SK-N-SH treated with all-trans-retinoic acid at 6 μM for 48 hours (cell line): ENCODE data around the gene PPP3CA.

Experiments
- ATAC-seq: fragments of 200-7000 bp; cut with Tn5 transposase; 3 replicates; pipeline ENCODE4 v1.9.1; 2020; ENCODE audit warnings: mild to moderate bottlenecking, moderate library complexity
- ARNTL ChIP-seq: fragments of 450-650 bp; formaldehyde crosslinking; IDR thresholded peaks from 2 replicates; pipeline ENCODE4 v1.5.0; 2020; ENCODE audit warnings: low read depth, mild to moderate bottlenecking, moderate library complexity, borderline replicate concordance
- BACH2 ChIP-seq: fragments of 250-450 bp; sonication (Bioruptor Pico); IDR thresholded peaks from 2 replicates; pipeline ENCODE4 v1.9.0; 2021; ENCODE audit warnings: mild to moderate bottlenecking, borderline replicate concordance
- CREB5 ChIP-seq: fragments of 250-450 bp; sonication (Bioruptor Pico); IDR thresholded peaks from 2 replicates; pipeline ENCODE4 v1.5.1; 2020; ENCODE audit warnings: low read depth, mild to moderate bottlenecking, moderate library complexity
- CSDC2 ChIP-seq: fragments of 250-450 bp; sonication (Bioruptor Pico); IDR thresholded peaks from 2 replicates; pipeline ENCODE4 v1.5.0; 2020; ENCODE audit warnings: mild to moderate bottlenecking, moderate library complexity
- ESRRG ChIP-seq: fragments of 250-450 bp; sonication (Bioruptor Pico); IDR thresholded peaks from 2 replicates; pipeline ENCODE4 v1.6.1; 2021; ENCODE audit warnings: mild to moderate bottlenecking
- GLIS3 ChIP-seq: fragments of 250-450 bp; sonication (Bioruptor Pico); IDR thresholded peaks from 2 replicates; pipeline ENCODE4 v1.5.0; 2020; ENCODE audit warnings: mild to moderate bottlenecking, moderate library complexity
- ISL1 ChIP-seq: fragments of 250-450 bp; sonication (Bioruptor Pico); IDR thresholded peaks from 2 replicates; pipeline ENCODE4 v2.1.2; 2022; ENCODE audit warnings: mild to moderate bottlenecking, moderate library complexity
- POU6F1 ChIP-seq: fragments of 250-450 bp; sonication (Bioruptor Pico); IDR thresholded peaks from 2 replicates; pipeline ENCODE4 v1.8.0; 2021; ENCODE audit warnings: low read depth, mild to moderate bottlenecking, moderate library complexity, borderline replicate concordance
- PPARA ChIP-seq: fragments of 250-450 bp; sonication (Bioruptor Pico); IDR thresholded peaks from 2 replicates; pipeline ENCODE4 v1.5.0; 2020; ENCODE audit warnings: mild to moderate bottlenecking, borderline replicate concordance
- RARB ChIP-seq: fragments of 250-450 bp; sonication (Bioruptor Pico); IDR thresholded peaks from 2 replicates; pipeline ENCODE4 v1.8.0; 2021; ENCODE audit warnings: mild to moderate bottlenecking, moderate library complexity
- TCF4 ChIP-seq: fragments of 250-450 bp; sonication (Bioruptor Pico); IDR thresholded peaks from 2 replicates; pipeline ENCODE4 v1.8.0; 2021; ENCODE audit warnings: mild to moderate bottlenecking, moderate library complexity, borderline replicate concordance
- TOX ChIP-seq: fragments of 250-450 bp; sonication (Bioruptor Pico); IDR thresholded peaks from 2 replicates; pipeline ENCODE4 v1.8.0; 2021; ENCODE audit warnings: mild to moderate bottlenecking, moderate library complexity, borderline replicate concordance
- TSHZ2 ChIP-seq: fragments of 250-450 bp; sonication (Bioruptor Pico); IDR thresholded peaks from 2 replicates; pipeline ENCODE4 v1.5.0; 2020; ENCODE audit warnings: mild to moderate bottlenecking, moderate library complexity
- ZC3H10 ChIP-seq: fragments of 250-450 bp; sonication (Bioruptor Pico); IDR thresholded peaks from 2 replicates; pipeline ENCODE4 v1.5.1; 2021; ENCODE audit warnings: mild to moderate bottlenecking, moderate library complexity
- ZFP3 ChIP-seq: fragments of 250-450 bp; sonication (Bioruptor Pico); IDR thresholded peaks from 2 replicates; pipeline ENCODE4 v1.5.0; 2020; ENCODE audit warnings: mild to moderate bottlenecking, moderate library complexity
- ZFP30 ChIP-seq: fragments of 450-650 bp; formaldehyde crosslinking; IDR thresholded peaks from 2 replicates; pipeline ENCODE4 v1.5.0; 2022; ENCODE audit warnings: mild to moderate bottlenecking, moderate library complexity
- ZNF565 ChIP-seq: fragments of 450-650 bp; formaldehyde crosslinking; conservative IDR thresholded peaks from 2 replicates; pipeline ENCODE4 v1.5.0; 2020; ENCODE audit warnings: low read depth, mild to moderate bottlenecking, moderate library complexity
- ZNF70 ChIP-seq: fragments of 450-650 bp; formaldehyde crosslinking; IDR thresholded peaks from 2 replicates; pipeline ENCODE4 v1.5.0; 2020; ENCODE audit warnings: mild to moderate bottlenecking, moderate library complexity
- ZNF8 ChIP-seq: fragments of 450-650 bp; formaldehyde crosslinking; IDR thresholded peaks from 2 replicates; pipeline ENCODE4 v1.5.0; 2020; ENCODE audit warnings: mild to moderate bottlenecking, moderate library complexity

Gene PPP3CA

GRCh38 chr4:101020956-101021355 is 326.4 kb downstream of the PPP3CA start:
- TF ChIP-seq ZNF70 (CRISPR knock-in tag) (no peak), ZC3H10 (no peak), ZFP3 (CRISPR knock-in tag) (no peak), ZFP30 (no peak), BACH2 (CRISPR knock-in tag) (no peak), TSHZ2 (CRISPR knock-in tag) (no peak), RARB (CRISPR knock-in tag) (no peak), ARNTL (no peak), TCF4 (CRISPR knock-in tag) (no peak), ZNF8 (CRISPR knock-in tag) (no peak), POU6F1 (no peak), CREB5 (CRISPR knock-in tag) (no peak), ESRRG (CRISPR knock-in tag) (no peak), GLIS3 (CRISPR knock-in tag) (no peak), ZNF565 (CRISPR knock-in tag) (no peak)
- peak; percentile 95 for ATAC-seq

GRCh38 chr4:101019941-101020401 is 327.4 kb downstream of the PPP3CA start:
- ATAC-seq = no peak
- TF ChIP-seq CREB5 (CRISPR knock-in tag) (no peak), TOX (CRISPR knock-in tag) (no peak), ISL1 (CRISPR knock-in tag) (no peak), POU6F1 (no peak), ESRRG (CRISPR knock-in tag) (no peak)

GRCh38 chr4:101019313-101019712 is 328.0 kb downstream of the PPP3CA start:
- TF ChIP-seq ZFP3 (CRISPR knock-in tag) (no peak), ZNF565 (CRISPR knock-in tag) (no peak), PPARA (no peak), ZC3H10 (no peak), RARB (CRISPR knock-in tag) (no peak), POU6F1 (no peak), GLIS3 (CRISPR knock-in tag) (no peak)
- ATAC-seq = no peak

GRCh38 chr4:101018836-101019235 is 328.5 kb downstream of the PPP3CA start:
- no peak for TF ChIP-seq CSDC2 (CRISPR knock-in tag)
- TF ChIP-seq TOX (CRISPR knock-in tag) = no peak
- no peak for TF ChIP-seq RARB (CRISPR knock-in tag)
- TF ChIP-seq CREB5 (CRISPR knock-in tag) = no peak
- ATAC-seq = no peak
